Measurements from ENCODE around the gene KIF21B. TPM values are rescaled to one million over a fixed set of nuclear protein-coding genes. Genes with fewer than 3 reads are reported as not detected.

KIF21B gene
- total RNA-seq, 4 donors from 2014 or later = 0.82 to 3.2 (median 2.1) TPM

DNA sequence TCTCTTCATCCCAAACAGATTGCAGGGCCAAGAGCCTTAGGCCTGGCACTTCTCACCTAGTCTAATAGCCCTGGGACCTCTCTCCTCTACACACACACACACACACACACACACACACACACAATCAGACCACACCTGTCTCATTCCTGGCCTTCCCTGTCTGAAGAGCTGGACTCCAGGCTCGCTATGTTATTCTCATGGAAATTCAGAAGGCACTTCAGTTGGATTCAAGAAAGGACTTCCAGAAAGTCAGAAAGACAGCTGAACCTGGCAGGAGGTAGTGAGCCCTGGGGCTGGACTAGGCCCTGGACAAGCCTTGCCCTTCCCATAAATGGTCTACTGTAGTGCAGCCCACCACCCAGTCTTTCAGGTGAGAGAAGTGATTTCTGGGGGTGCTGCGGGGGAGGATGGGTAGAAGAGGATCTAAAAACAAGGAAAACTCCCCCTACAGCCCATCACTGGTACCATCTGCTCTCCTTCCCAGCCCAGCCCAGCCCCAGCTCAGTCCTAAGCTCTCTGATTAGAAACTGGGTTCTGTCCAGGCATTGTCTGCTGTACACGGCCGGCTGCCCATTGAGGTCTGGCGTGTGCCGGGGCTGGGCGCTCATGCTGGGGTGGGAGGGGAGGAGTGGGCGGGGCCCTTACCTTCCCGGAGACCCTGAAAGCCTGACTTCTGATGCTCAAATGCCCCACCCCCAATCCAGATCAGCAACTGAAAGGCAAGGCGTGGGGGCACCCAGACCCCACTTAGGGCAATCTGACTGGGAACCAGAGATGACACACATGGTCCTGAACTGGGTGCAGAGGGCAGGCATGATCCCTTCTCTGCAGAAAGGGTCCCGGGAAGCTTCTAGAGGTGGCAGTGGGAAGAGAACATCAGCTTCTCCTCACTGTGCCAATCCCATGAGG, 2.5 kb downstream of the KIF21B start:
- TF ChIP-seq CTCF (IDR thresholded peaks at IDR 0.05; ENCODE audit: low read depth) = no peak

GRCh38 chr1:201020040-201020591, 3.4 kb downstream of the KIF21B start:
- no peak for TF ChIP-seq CTCF (IDR thresholded peaks at IDR 0.05; ENCODE audit: low read depth)

DNA sequence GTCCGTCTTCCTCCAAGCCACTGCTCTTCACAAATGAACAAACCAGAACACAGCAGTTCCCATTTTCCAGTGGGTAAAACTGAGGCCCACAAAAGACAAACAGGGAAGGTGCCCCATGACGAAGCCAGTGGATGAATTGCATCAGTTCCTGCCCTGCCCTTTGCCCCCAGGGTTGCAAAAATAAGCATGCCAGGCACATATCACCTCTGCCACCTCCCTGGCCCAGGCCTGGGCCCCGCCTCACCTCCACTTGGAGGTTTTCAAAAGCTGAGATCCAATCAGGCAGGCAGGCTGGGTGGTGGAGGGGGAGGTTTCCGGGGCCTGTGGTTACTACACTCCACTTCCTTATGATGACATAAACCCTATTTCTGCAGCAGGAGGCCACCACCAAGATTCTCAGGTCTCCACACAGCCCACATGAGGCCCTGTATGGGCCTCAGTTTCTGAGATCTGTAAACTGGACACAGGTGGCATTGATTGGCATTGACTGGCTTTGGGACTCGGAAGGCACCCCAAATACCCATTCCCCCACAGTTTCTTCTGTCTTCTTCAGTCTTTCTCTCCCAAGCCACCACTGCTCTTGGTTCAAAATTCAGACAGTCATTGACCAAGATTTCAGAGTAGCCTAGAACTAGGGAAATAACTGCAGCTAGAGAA, 4.1 kb downstream of the KIF21B start:
- no peak for TF ChIP-seq CTCF (IDR thresholded peaks at IDR 0.05; ENCODE audit: low read depth)

- TF ChIP-seq CTCF (IDR thresholded peaks at IDR 0.05; ENCODE audit: low read depth) = no peak
These were observed 5.7 kb downstream of the KIF21B start for GRCh38 chr1:201017828-201018163.

GRCh38 chr1:201016943-201017827, 6.3 kb downstream of the KIF21B start:
- TF ChIP-seq CTCF (IDR thresholded peaks at IDR 0.05; ENCODE audit: low read depth) = no peak

DNA sequence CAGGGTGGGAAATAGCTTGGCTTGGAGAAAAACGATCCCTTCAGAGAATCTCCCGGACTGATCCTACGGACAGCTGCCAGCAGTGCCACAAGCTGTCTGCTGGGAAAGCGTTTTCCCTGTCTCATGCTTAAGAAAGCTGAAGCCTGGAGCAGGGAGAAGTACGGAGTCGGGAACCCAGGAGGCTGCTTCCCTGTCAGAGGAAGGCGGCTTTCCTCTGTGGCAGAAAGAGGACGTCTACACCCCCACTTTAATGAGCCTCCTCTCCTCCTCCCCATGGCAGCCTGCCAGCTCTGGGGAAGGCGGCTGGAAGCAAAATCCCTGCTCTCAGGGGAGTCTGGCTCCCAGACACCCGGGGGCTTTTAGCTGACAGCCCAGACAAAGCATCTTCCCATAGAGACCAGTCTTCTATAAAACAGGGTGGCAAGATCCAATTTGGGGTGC, 7.3 kb downstream of the KIF21B start:
- TF ChIP-seq CTCF (IDR thresholded peaks at IDR 0.05; ENCODE audit: low read depth) = no peak
